HG02885 (cell line): Measurements from ENCODE around the gene LMF1.

ENCODE experiments used
- ATAC-seq: cut with Tn5 transposase; IDR thresholded peaks from one replicate; pipeline ENCODE4 v1.9.1; 2021; ENCODE audit warnings: mild to moderate bottlenecking; ENCODE audit not compliant: unreplicated experiment, poor library complexity

LMF1 gene

DNA sequence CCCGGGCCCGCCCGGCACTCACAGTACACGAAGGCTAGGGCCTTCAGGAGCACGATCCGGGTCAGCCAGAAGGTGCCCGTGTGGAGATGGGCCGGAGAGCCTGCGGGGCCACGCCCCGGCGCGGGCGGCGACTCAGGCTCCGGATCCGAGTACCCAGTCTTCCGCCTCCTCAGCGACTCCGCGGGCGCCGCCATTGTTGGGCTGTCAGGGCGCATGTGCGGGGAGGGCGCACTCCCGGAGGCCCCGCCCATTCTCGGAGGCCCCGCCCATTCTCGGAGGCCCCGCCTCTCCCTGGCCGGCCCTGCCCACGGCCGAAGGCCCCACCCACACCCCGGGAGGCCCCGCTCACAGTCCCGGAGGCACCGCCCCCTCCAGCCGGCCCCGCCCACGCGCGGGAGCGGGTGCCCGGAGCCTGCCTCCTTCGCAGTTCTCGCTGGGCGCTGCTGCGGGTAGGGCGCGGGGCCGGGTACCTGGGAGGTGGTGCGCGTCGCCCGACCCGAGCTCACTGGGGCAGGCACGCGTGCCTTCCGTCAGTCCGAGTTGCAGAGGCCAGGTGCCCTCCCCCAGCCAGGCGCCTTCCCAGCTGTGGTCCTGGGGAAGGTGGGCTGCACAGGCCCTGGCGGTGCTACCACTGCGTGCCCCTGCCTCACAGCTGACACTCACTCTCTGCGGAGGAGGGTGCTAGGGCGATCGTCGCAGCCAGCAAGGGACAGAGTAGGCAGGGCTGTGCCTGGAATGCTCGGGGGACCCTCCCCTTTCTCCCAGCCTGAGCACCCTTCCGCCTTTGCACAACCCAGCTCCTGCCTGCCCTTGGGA is at the start of gene LMF1:
Gene LMF1, minus strand, starts transcription at position 219 of the 816 bp plus-strand sequence. Its CDS starts 4 bp downstream, at position 215.
- peak; percentile 84 for ATAC-seq

DNA sequence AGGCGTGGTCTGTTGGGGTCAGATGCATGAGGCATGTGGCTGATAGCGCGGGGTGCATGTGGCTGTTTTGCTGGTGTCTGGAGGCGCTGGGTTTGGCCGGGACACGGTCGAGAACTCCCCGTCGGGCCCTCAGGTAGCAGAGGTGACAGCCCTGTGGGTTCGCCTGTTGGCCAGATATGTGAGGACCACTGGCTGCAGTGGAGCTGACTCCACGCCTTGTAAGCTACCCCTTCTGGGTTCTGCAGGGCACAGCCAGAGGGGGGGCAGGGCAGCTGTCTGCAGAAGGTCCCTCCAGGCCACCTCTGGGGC is 49.3 kb upstream of the LMF1 start:
- ATAC-seq, result no peak

DNA sequence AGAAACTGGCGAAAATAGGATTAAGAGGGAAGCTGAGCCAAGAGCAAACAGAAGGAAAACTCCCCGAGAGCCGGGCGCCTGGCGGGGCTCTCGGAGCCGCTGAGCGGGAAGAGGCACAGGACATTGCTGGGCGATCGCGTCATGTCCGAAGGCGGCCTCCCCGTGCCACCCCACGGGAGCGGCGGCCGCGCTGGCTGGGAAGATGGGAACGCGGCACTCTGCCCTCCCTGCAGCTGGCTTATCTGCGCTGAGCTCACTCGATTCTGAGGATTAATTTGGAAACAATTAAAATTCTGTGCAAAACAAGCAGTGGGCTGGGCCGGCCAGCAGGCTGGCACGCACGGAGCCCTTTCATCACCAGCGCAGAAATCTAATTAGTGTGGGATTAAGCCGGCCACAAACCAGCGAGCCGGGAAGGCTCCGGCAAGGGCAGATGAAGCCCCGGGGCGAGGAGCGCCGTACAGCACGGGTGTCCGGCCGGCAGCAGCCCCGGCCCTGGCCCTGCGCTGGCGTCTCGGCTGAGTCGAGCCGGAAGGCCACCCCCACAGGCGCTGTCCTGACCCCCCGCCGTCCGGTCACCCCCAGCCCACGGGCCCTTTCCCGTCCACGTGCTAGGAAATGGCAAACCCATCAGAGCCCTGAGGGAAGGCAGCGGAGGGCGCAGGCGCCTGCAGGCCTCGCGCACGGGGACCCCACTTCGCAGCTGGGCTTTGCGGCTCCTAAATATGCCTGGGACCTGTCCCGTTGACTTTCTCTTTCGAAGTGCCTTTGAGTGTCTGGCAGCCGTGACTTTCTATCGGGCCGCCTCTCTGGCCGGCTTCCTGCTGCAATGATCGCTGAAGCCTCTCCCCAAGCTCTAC is 48.7 kb upstream of the LMF1 start:
- ATAC-seq, result no peak

DNA sequence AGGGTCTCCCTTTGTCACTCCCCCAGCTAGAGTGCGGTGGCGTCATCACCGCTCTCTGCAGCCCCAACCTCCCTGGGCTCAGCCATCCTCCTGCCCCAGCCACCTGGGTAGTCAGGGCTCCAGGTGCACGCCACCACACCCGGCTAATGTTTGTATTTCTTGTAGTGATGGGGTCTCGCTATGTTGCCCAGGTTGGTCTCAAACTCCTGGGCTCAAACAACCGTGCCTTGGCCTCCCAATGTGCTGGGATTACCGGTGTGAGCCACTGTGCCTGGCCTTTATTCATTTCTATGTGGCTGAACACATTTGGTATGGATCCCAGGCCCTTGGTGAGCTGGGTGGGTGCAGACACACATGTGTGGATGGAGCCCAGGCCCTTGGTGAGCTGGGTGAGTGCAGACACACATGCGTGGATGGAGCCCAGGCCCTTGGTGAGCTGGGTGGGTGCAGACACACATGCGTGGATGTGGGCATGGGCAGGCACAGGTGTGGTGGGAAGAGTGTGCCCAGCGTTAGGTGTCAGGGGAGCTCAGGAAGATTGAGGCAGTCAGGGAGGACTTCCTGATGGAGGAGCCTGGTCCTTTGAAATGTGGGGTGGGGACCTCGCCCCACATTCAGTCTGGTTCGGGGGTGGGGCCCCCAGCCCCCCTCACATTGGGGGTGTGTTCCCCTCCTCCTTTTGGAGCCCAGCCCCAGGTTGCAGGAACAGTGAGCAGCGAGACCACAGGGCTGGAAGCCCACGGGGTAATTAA is 47.8 kb upstream of the LMF1 start:
- no peak for ATAC-seq

DNA sequence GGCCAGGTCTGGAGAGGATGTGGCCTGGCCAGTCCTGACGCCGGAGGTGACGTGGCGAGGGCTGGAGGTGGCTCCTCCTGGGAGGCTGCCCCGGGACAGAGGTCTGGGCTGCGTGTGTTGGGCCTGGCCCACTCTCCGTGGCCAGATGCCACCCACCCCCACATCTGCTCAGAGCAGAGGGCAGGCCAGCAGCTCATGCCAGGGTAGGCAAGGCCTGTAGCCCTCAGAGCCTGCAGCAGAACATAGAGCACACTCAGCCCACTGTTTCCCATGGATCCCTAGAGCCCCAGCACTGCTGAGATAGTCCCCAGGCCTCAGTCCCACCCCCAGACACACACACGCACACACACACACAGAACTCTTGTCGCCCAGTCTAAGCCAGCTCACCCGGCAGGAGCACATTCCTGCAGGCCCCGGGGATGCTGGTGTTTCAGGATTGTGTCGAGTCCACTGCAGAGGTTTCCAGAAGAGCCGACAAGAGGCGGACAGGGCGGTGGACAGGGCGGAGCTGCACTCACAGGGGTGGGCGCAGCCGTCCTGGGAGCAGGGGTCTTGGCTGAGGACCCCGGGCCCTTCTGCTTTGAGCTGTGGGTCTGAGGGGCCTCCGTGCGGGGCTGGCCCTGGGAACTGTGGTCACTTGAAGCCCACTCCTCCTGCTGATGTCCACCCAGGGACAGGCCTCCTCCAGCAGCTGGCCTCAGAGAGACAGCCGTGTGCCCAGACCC is 44.1 kb upstream of the LMF1 start:
- ATAC-seq, result no peak

DNA sequence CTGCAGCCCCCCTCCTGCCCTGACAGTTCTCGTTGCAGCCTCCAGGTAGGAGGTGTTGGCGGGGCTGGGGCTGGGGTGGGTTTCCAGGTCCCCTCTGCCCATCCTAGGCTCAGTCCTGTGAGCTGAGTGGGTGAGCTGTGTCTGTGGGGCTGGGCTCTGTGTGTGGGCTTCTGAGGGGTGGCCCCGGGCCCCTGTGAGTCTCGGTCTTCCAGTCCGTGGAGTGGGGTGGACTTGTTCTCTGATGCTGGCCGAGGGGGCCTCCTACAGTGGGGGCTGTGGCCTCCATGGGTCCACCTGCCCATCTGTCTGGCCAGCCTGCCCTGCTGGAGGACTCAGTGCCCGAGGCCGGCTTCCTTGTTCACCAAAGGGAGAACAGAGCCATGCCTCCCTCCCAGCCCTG is 43.4 kb upstream of the LMF1 start:
- no peak for ATAC-seq

DNA sequence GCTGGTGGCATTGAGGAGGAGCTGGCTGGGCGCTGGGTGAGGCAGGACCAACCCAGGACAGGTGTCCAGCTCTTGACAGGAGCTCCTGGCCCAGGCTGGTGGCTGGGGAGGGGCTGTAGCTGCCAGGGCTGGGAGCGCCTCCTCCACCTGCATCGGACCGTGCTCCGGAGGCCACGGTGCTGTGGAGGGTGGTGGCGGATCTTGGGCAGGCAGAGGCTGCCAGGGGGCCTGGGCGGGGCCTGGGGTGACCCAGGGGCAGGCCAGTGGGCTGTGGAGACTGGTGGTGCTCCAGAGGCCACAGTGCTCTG is 42.8 kb upstream of the LMF1 start:
- no peak for ATAC-seq

DNA sequence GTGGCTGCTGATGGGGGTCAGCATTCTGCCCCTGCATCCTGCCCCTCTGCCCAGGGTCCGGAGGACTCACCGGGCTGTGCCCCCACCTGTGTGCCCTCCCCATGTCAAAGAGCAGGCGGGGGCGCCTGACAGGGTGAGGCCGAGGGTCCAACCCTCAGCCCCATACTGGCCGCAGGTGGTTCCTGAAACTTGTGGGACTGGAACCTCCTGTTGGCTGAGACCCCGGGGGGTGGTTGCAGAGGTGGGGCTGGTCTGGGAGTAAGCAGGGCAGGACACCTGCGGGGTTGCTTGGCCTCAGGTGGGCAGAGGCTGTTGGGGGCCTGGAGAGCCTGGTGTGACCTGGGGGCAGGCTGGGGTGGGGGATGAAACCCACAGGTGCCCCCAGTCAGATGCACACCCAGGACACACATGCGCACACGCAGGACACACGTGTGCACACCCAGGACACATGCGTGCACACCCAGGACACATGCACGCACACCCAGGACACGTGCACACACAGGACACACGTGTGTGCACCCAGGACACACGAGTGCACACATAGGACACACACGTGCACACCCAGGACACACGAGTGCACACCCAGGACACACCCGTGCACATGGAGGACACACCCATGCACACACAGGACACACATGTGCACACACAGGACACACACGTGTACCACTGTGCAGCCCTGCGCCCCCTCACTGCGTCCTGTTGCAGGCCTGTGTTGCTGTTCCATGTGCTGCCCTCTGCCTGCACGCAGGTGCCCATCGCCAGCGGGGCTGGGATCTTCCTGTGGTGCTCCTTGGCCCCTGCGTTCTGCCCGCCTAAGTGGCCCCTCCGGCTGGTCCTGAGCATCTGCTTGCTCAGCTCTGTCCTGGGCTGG is 42.2 kb upstream of the LMF1 start:
- ATAC-seq, result no peak

DNA sequence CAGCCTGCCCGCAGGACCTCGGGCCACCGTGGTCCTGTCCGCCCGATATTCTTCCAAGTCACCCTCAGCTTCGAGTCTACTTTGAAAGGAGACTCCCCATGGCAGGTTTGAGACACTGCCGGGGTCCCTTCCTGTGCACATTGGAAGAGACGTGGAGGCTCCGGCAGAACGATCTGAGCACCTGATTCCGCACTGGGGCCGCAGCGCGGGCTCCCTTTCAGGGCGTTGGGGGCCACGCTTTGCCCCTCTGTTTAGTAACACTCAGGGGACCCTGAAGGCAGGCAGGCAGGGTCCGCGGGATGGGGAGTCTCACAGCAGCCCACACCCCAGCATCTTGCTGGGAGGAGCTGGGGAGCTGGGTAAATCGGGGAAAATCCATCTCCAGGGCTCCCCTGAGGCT is 41.4 kb upstream of the LMF1 start:
- no peak for ATAC-seq

DNA sequence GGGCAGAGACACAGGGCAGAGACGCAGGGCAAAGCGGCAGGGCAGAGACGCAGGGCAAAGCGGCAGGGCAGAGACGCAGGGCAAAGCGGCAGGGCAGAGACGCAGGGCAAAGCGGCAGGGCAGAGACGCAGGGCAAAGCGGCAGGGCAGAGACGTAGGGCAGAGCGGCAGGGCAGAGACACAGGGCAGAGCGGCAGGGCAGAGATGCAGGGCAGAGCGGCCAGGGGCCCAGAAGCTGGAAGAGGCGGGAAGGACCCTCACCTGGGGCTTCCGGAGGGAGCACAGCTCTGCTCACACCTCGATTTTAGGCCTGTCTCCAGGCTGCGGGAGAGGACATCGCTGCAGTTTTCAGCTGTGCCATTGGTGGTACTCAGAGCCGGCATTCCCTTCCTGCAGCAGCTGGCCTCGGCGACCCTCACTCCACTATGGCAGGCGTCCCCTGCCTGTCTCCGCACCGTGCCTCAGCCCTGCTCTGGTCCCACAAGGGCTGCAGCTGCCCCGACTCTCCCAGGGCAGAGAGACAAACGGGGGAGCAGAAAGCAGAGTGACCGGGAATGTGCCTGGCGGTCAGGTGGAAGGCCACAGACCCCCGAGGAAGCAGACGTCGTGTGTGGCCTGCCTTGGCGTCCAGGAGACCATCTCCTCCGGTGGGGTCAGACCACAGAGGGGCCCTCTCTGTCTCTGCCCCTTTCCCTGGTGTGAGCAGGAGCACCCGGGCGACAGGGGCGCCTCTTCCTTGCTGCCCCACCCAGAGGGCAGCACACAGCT is 40.7 kb upstream of the LMF1 start:
- no peak for ATAC-seq

DNA sequence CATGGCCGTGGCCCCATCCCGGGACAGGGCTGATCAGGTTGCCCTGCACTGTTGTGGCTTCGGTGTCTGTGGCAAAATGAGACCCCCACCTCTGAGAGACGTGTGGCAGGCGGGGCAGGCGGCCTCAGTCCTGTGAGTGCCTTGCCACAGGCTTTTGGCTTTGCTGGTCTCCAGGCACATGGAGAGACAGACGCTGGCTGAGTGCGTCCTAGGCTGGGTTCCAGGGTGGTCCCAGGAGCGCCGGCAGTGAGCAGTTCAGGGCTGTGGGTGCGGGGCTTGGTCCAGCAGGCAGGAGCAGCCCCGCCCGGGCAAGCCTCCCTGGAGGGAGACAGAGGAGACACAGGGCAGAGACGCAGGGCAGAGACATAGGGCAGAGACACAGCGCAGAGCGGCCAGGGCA is 40.0 kb upstream of the LMF1 start:
- ATAC-seq, result no peak

DNA sequence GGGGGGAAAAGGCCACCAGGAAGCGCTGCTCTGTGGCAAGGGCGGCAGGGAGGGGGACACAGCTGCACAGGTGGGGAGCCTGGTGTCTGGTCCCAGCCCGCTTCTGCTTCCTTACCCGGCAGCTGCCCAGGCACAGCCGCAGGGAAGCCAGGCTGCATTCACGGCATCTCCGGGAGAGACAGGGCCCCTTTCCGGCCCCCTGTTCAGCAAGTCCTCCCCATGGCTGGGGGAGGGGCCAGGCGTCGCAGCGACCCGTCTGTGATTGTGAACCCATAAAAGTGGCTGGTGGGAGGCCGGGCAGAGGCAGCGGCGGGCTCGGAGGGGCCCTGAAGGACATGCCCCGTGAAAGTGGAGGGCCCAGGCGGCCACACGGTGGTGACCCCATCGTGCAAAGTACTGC is 39.5 kb upstream of the LMF1 start:
- no peak for ATAC-seq

DNA sequence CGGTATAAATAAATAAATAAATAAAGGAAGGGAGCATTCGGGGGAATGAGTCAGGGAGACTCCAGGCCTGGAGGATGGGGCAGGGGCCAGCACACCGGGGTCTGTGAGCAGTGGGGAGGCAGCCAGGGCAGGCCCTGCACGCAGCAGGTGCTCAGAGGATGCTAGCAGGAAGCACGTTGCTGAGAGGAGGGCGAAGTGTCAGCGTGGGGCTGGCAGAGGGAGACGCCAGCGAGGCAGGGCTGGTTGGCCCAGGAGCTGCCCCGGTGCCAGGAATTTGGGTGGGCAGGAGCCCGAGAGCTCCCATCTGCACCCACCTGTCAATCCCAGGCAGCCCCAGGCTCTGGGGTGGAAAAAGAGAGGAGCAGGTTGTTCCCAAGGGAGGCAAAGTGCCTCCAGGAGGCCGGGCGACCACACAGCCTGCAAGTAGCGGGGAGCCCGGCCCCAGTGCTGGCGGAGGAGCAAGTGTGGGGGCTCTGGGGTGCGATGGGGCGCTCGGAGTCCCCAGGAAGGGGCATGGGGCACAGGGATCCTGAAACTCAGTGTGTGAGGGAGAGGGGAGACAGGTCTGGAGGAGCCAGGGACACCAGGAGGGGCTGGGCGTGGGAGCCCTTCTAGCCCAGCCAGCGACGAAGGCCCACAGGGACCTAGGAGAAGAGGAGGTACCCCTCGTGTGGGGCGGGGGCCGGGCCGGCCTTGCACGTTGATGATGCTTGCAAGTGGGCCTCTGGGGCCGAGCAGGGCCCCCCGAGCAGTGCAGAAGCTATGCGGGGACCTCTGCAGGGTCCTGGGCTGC is 38.8 kb upstream of the LMF1 start:
- no peak for ATAC-seq

DNA sequence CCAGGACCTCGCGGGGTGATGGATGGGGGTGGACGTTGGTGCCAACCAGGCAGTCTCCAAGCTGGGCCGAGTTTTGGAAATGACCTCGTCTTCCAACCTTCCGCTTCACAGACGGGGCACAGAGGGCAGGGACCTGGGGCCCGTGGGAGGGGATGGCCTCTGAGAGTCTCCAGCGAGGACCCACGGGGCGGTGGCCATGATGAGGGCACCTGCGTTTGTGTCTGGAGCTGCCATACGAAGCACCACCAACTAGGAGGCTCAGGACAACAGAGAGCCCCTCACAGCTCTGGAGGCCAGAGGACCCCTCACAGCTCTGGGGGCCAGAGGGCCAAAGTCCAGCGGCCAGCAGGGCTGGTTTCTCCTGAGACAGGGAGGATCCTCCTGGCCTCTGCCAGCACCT is 37.3 kb upstream of the LMF1 start:
- no peak for ATAC-seq

DNA sequence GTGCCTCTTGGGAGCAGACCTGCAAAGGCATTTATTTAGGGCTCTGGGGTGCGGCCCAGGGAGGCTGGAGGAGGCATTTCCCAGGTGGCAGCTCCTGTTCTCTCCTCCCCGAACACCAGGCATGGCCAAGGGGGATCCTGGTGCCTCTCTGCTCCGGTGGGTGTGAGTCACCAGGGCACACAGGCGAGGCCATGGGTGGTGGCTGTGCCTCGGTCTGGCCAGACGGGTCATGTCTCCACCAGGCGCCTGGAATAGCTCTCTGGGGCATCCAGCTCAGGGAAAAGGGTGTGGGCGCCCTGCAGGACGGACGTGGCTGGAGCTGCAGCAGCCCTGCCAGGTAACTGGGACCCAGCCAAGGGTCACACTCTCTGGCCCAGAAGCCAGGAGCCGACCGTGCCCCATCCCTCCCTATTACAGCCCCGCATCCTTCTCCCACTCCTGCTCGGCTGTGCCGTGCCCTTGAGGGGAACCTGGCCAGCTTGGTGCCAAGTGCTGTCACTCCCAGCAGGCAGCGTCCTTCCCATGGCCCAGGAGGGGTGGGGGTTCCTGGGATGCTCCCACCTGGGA is 36.6 kb upstream of the LMF1 start:
- no peak for ATAC-seq

DNA sequence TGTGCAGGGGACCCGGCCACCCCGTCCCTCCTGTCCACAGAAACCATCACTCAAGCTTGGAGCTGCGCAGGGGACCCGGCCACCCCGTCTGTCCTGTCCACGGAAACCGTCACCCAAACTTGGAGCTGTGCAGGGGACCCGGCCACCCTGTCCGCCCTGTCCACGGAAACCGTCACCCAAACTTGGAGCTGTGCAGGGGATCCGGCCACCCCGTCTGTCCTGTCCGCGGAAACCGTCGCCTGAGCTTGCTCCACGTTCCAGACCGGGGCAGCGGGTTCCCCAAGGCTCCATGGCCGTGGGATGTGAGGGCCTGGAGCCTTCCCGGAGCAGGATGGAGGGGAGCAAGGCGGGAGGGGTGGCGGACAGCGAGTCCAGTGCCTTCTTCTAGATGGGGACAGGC is 36.0 kb upstream of the LMF1 start:
- ATAC-seq, result no peak

DNA sequence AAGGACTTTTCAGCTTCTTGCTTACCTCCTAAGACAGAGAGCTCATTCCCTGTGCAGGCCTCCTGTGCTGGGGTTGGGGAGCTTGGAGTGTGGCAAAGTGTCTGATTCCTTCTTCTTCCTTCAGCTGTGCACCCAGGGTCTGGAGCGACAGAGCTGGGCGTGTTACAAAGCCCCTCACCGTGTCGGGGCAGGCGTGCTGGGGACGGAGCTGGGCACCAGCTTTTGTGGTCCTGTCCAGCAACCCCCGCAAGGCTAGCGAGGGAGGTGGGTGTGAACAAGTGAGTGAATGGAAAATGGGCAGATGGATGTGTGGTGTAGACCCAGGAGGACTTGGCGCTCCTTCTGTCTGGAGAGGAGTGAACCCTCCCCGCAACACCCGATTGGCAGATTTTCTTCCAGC is 34.5 kb upstream of the LMF1 start:
- ATAC-seq, result no peak
